Right atrium auricular region (tissue), 2 donors: ENCODE measurements around the gene CCDC70. TPM values are rescaled to one million over a fixed set of nuclear protein-coding genes. Genes with fewer than 3 reads are reported as not detected.

Experiments
- DNase-seq: peaks from one replicate; pipeline ENCODE4 v3.0.0-alpha.2; 2019; ENCODE audit warnings: low spot score
- H3K27ac ChIP-seq, 2 donors: fragments of 200-600 bp; sonication (generic); 1 replicate in 1 of 2; 2 replicates in 1 of 2; pipeline ENCODE4 v1.5.1; 2016 to 2019
- H3K27me3 ChIP-seq, 2 donors: fragments of 200-600 bp; sonication (generic); one replicate each; pipeline versions ENCODE4 v1.5.1 to v1.6.0; 2017 to 2019
- H3K36me3 ChIP-seq: fragments of 200-600 bp; sonication (generic); one replicate; pipeline ENCODE4 v1.5.1; 2016
- H3K4me1 ChIP-seq, 2 donors: fragments of 200-600 bp; sonication (generic); one replicate each; pipeline versions ENCODE4 v1.5.1 to v1.6.0; 2017 to 2019
- H3K4me3 ChIP-seq, 2 donors: fragments of 200-600 bp; sonication (generic); 1 replicate in 1 of 2; 2 replicates in 1 of 2; pipeline ENCODE4 v1.5.1; 2017 to 2019; ENCODE audit warnings: mild to moderate bottlenecking in 1 of 2, moderate library complexity in 1 of 2
- H3K9me3 ChIP-seq, 2 donors: fragments of 200-600 bp; sonication (generic); one replicate each; pipeline ENCODE4 v1.5.1; 2019
- total RNA-seq, 2 donors: library from RNA; depleted of rRNA; stranded (reverse); fragments of >200 nt; gene quantifications; one replicate each; pipeline ENCODE4 v1.1.0, GENCODE V29; 2016
- TF ChIP-seq, protein P1 (sequence below), 2 donors: fragments of 200-600 bp; sonication (generic); IDR thresholded peaks; one replicate each; pipeline ENCODE4 v1.5.1; 2019; ENCODE audit warnings: antibody characterized with exemption in 2 of 2

CCDC70 gene
- total RNA-seq, 2 donors from 2014 or later: not detected

DNA sequence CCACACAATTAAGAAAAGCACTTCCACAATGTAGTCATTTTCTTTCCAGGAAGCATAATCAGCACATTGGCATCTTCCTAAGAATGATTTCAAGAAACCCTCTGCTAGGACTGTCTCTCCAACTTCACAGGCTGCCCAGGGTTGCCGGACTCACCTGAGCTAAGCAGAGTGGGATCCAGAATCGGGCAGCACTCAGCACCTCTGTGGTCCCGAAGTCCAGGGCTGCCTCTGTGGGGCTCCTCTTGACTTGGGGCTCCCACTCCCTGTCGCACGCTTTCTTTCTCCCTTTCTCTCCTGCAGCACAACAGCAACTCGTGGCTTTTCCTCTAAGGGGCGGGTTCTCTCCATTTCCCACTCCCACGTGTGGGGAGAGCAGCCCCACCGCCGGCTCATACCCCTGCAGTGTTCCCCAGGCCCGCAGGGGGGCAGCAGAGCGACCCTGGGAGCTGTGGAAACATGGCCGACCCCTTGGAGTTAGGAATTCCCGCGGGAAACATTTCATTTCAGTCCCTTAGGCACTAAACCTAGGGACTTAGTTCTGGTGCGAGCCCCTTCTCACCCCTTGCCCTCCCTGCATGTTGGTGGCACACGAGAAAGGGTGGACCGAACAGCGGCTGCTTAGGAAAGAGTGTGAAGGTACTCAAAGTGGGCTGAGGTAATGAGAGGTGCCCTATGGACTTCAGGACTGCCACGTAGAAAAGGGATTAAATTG lies 16.8 kb upstream of the CCDC70 start, which contains the start of gene TMEM272:
Gene TMEM272, minus strand, starts transcription at position 316 of the 712 bp plus-strand sequence. CDS start 6,647 bp downstream, outside the sequence.
- DNase-seq: no peak
- Histone ChIP-seq H3K27ac (no peak within 1 kb of the TSS), H3K4me3 (no peak within 1 kb of the TSS), H3K36me3 (no peaks in the 10 kb centered on the region), H3K4me1 (peaks cover 0 to 4% of the 10 kb centered on the region in 2 donors), H3K9me3 (no peaks in the 10 kb centered on the region), H3K27me3 (no peaks in the 10 kb centered on the region)
- TF ChIP-seq, protein P1, sequence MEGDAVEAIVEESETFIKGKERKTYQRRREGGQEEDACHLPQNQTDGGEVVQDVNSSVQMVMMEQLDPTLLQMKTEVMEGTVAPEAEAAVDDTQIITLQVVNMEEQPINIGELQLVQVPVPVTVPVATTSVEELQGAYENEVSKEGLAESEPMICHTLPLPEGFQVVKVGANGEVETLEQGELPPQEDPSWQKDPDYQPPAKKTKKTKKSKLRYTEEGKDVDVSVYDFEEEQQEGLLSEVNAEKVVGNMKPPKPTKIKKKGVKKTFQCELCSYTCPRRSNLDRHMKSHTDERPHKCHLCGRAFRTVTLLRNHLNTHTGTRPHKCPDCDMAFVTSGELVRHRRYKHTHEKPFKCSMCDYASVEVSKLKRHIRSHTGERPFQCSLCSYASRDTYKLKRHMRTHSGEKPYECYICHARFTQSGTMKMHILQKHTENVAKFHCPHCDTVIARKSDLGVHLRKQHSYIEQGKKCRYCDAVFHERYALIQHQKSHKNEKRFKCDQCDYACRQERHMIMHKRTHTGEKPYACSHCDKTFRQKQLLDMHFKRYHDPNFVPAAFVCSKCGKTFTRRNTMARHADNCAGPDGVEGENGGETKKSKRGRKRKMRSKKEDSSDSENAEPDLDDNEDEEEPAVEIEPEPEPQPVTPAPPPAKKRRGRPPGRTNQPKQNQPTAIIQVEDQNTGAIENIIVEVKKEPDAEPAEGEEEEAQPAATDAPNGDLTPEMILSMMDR (IDR thresholded peaks at IDR 0.05): peak; percentile 74 to 87

DNA sequence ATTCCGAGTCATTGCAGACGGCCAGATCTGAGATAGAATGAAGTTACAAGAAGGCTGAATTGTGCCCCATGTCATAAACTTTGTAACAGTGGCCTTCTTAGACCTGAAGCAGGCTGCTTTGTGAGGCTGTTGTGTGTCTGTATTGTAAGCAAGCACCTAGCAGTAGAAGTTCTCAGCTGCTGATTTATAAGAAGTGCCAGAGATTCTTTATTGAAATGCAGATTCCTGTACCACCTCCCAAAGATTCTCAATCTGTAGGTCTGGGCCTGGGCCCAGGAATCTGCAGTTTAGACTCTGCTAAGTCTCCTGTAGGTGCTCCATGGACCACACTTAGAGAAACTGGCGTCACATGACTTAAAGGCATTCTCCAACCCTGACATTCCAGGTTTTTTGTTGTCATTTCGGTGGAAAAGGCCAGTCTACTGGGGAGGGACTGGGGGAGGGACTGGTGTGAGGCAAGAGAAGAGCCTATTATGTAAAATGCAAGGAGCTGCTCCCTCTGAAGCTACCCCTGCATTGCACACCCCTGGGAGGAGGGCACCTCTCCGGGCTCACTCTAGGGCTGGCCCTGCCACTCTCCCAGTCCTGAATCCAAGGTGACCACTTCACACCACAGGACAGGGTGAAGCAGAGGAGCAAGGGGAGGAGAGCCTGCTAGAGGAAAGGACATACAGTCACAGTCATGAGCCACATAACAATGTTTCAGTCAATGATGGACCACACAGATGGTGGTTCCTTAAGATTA lies 16.0 kb upstream of the CCDC70 start:
- no peak for DNase-seq
- no peak overlapping the region for H3K27ac ChIP-seq
- H3K27me3 ChIP-seq: no peaks in the 10 kb centered on the region
- H3K4me1 ChIP-seq: peaks cover 0 to 4% of the 10 kb centered on the region in 2 donors
- TF ChIP-seq, protein P1 (IDR thresholded peaks at IDR 0.05): no peak
- no peaks in the 10 kb centered on the region for H3K9me3 ChIP-seq
- H3K36me3 ChIP-seq: no peaks in the 10 kb centered on the region
- no peak overlapping the region for H3K4me3 ChIP-seq

DNA sequence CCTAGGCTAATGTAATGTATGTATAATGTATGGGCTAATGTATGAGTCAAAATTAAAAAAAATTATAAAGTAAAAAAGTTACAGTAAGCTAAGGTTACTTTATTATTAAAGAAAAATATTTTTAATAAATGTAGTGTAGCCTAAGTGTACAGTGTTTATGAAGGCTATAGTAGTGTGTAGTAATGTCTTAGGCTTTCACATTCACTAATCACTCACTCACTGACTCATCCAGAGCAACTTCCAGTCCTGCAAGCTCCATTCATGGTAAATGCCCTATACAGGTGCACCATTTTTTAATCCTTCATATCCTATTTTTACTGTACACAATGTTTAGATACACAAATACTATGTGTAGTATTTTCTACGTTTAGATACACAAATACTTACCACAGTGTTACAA lies 15.0 kb upstream of the CCDC70 start:
- Histone ChIP-seq H3K4me1 (peaks cover 0 to 4% of the 10 kb centered on the region in 2 donors), H3K9me3 (no peaks in the 10 kb centered on the region), H3K27ac (no peak overlapping the region), H3K27me3 (no peaks in the 10 kb centered on the region), H3K36me3 (no peaks in the 10 kb centered on the region), H3K4me3 (no peak overlapping the region)
- DNase-seq: no peak
- TF ChIP-seq, protein P1 (IDR thresholded peaks at IDR 0.05): no peak

DNA sequence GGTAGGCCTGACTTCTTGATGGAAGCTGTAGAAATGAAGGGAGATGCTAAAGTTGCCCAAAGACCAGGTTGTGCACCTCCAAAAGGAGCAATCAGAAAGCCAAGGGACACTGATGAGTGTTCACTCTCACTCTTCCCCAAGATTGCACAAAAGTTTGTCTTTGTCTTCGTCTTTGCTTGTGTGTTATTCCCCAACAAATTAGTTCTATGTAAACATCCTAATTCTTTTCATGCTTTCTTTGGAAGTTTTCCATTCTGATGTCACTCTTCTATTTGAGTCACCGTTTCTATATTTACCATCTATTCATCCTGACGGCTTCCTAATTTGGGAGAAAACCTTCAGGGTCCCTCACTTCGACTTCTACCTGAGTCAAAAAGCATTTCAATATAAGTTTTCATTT lies 13.1 kb upstream of the CCDC70 start:
- TF ChIP-seq, protein P1 (IDR thresholded peaks at IDR 0.05): no peak
- Histone ChIP-seq H3K27ac (no peak overlapping the region), H3K4me3 (no peak overlapping the region), H3K4me1 (peaks cover 0 to 4% of the 10 kb centered on the region in 2 donors), H3K27me3 (no peaks in the 10 kb centered on the region), H3K36me3 (no peaks in the 10 kb centered on the region), H3K9me3 (no peaks in the 10 kb centered on the region)
- DNase-seq: no peak

DNA sequence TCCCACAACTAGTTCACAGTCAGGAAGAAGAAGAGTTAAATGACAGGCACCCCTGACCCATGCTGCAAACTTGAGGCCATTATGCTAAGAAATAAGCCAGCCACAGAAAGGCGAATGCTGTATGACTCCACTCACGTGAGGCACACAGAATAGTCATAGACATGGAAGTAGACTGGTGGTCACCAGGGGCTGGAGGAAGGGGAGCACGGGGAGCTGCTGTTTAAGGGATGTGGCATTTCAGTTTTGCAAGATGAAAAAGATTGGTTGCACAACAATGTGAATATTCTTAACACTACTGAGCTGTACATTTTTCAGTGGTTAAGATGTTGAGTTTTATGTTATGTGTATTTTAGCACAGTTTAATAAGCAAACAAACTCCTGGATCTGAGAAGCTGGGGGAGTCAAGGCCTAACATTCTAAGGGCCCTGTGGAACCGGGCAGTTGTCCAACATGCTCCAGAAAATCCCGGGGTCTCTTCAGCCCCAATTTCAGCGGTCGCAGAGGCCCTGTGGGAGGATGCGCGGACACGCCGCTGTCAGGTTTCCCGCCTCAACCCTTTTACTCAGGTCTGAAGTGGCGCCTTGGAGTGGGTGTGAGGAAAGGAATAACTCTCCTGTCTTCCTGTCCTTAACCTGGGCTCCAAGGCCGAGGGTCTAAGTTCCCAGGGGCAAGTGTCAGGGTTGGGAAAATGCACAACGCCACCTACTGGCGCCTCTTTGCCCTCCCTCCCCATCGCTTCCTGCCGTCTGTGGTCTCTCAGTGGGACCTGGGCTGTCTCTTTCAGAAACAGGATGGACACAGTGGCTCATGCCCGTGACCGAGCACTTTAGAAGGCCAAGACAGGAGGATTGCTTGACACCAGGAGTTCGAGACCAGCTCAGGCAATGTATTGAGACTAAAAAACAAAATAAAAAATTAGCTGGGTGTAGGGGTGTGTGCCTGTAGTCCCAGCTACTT lies 12.3 kb upstream of the CCDC70 start:
- DNase-seq: no peak
- H3K27ac ChIP-seq: no peak overlapping the region
- H3K27me3 ChIP-seq: no peaks in the 10 kb centered on the region
- TF ChIP-seq, protein P1 (IDR thresholded peaks at IDR 0.05): peak in 1 of 2 donors; percentile 53
- no peaks in the 10 kb centered on the region for H3K9me3 ChIP-seq
- H3K4me1 ChIP-seq: peaks cover 0 to 4% of the 10 kb centered on the region in 2 donors
- H3K4me3 ChIP-seq: no peak overlapping the region
- no peaks in the 10 kb centered on the region for H3K36me3 ChIP-seq
